GM19468 (cell line): ENCODE data around the gene MSANTD1.

Source experiments
- ATAC-seq: cut with Tn5 transposase; IDR thresholded peaks from one replicate; pipeline ENCODE4 v1.9.1; 2021; ENCODE audit warnings: mild to moderate bottlenecking, moderate library complexity, moderate number of reproducible peaks; ENCODE audit not compliant: unreplicated experiment; ENCODE audit errors: extremely low read depth

Gene MSANTD1

GRCh38 chr4:3231471-3231870 lies 17.5 kb upstream of the MSANTD1 start:
- no peak for ATAC-seq

- ATAC-seq: no peak
These were observed 17.0 kb upstream of the MSANTD1 start for GRCh38 chr4:3232001-3232400.

GRCh38 chr4:3232871-3233271 lies 16.1 kb upstream of the MSANTD1 start:
- no peak for ATAC-seq

GRCh38 chr4:3233391-3234071 lies 15.4 kb upstream of the MSANTD1 start:
- ATAC-seq: no peak

GRCh38 chr4:3234171-3235029 lies 14.6 kb upstream of the MSANTD1 start:
- no peak for ATAC-seq

- no peak for ATAC-seq
These were observed 14.0 kb upstream of the MSANTD1 start for GRCh38 chr4:3235030-3235345.

- ATAC-seq: no peak
These were observed 13.4 kb upstream of the MSANTD1 start for GRCh38 chr4:3235581-3235980.

GRCh38 chr4:3236326-3236878 lies 12.6 kb upstream of the MSANTD1 start:
- no peak for ATAC-seq

- ATAC-seq: no peak
These were observed 11.7 kb upstream of the MSANTD1 start for GRCh38 chr4:3237266-3237665.

GRCh38 chr4:3237712-3238560 lies 11.0 kb upstream of the MSANTD1 start:
- no peak for ATAC-seq

- no peak for ATAC-seq
These were observed 10.2 kb upstream of the MSANTD1 start for GRCh38 chr4:3238721-3239120.

- no peak for ATAC-seq
These were observed 9.7 kb upstream of the MSANTD1 start for GRCh38 chr4:3239303-3239702.

- no peak for ATAC-seq
These were observed 8.7 kb upstream of the MSANTD1 start for GRCh38 chr4:3239998-3240920.

- no peak for ATAC-seq
These were observed 7.9 kb upstream of the MSANTD1 start for GRCh38 chr4:3240936-3241522.

- no peak for ATAC-seq
These were observed 6.9 kb upstream of the MSANTD1 start for GRCh38 chr4:3241898-3242524.

- ATAC-seq: no peak
These were observed 5.7 kb upstream of the MSANTD1 start for GRCh38 chr4:3243136-3243780.

GRCh38 chr4:3244002-3244401 lies 5.0 kb upstream of the MSANTD1 start:
- ATAC-seq: no peak

- no peak for ATAC-seq
These were observed 4.2 kb upstream of the MSANTD1 start for GRCh38 chr4:3244747-3245146.
